CD4-positive, alpha-beta T cell treated with Interleukin-21 for 1 hour (primary cell): ENCODE data around the gene PROCA1.
"Not testable (repeated sequence)": the region's sequence is repeated elsewhere in the genome, so short reads cannot be mapped to it uniquely, and the experiment has no call there.

Experiments
- DNase-seq: peaks from one replicate; pipeline ENCODE4 v3.0.0-alpha.2; 2020

The PROCA1 gene

DNA sequence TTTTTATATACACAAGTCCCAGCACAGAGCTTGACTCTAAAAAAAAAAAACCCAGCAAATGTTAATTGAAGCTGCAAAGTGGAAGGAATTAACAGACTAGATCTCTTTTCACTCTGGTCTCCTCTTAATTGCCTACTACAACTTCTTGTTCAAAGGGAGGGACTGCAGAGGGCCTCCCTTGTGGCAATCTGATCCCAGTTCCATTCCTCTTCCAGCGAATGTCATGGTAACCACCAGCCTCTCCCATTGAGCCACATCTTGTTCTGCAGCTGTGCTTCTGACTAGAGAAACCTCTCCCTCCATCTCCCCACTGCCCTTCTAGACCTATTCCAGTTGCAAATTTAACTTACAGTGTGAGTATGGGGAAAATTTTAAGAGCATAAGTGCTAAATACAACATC, 43.8 kb downstream of the PROCA1 start:
- DNase-seq: no peak

DNA sequence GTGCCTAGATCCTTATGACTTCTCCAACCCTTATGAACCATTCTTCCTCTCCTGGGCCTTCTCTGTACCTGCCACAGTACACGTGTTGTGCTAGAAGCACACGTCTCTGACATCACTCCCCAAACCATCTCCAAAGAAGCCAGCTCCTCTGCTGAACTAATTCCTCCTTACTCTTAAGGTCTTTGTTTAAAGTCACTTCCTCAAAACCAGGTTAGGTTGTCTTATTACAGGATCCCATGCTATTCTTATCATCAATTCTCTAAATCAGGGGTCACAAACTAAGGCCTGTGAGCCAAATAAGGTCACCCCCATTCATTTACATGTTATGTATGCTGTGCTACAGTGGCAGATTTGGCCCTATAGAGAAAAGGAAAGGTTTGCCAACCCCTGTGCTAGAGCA, 45.7 kb downstream of the PROCA1 start:
- DNase-seq: no peak

DNA sequence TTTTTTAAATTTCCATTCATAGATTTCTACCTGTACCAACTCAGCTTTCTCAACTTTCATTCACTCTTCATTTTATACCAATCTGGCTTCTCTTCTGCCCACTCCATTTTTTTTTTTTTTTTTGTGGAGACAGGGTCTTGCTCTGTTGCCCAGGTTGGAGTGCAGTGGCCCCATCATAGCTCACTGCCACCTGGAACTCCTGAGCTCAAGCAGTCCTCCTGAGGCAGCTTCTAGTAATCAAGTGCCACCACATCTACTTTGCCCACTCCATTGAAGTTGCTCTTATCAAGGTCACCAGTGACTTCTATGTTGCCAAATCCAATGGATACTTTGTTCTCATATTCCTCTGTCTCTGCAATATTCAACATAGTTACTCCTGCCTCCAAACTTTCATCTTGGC, 48.0 kb downstream of the PROCA1 start:
- no peak for DNase-seq

DNA sequence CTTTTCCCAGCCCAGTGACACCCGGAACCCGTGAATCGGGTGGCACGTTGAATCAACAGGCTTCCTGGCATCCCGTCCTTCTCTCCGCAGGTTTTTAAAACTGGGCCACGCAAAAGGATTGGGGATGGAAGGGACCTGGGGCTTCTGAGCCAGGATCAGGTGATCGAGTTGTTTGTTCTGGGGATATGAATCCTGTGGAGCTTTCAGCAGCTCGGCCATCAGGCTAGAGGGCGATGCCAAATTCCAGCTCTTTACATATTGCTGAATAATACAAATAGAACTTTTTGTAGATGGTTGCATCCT, 49.2 kb downstream of the PROCA1 start:
- DNase-seq: no peak

DNA sequence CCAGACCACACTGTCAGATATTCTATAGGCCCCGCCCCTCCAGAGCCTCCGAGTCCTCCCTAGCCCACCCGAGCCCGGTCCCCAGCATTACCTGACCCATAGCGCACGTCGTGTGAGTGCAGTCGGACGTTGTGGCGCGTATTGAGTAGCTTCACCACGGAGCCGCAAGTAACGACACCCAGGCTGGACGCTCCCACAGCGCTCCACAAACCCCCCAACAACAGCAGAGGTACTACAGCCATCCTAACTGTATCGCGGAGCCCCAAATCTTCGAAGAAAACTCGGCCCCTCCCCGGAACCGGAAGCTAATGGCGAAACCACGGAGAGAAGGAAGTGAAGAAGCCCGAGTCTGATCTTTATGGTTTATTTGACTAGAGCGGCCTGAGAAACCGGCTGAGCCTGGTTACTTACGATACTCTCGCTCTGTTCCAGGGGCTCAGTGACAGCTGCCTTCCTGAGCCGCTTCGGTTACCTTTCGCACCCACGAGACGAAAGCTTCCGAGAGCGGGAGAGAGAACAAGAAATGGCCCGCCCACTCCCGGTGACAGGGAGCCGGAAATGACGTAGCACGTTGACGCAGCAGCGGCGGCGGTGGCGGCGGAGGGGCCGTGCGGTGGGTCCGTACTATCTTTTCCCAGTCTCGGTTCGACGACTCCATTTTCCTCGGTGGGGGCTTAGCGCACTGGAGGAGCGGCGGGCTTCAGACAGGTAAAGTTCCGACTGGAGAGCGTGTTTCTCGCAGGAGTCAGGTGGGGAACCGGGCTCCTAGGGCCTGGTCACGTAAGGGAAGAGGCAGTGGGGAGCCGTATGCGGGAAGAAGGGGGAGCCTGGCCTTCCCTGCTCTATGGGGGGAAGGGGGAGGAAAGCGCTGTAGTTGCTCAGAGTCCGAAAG, 49.8 kb downstream of the PROCA1 start, which contains the start of the genes SDF2 and SUPT6H:
Gene SDF2 (minus strand): TSS at position 272 of the 892 bp plus-strand sequence. CDS start 30 bp downstream, at position 242.
Gene SUPT6H (plus strand): TSS at position 571 of the 892 bp plus-strand sequence. CDS start 11,197 bp downstream, outside the sequence.
- DNase-seq: peak; percentile 92

DNA sequence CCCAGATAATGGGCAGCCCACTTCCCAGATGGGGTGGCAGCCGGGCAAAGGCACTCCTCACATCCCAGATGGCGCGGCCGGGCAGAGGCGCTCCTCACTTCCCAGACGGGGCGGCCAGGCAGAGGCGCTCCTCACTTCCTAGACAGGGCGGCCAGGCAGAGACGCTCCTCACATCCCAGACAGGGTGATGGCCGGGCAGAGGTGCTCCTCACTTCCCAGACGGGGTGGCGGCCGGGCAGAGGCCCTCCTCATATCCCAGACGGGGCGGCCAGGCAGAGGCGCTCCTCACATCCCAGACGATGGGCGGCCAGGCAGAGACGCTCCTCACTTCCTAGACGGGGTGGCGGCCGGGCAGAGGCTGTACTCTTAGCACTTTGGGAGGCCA, 52.2 kb downstream of the PROCA1 start:
- DNase-seq: not testable (repeated sequence)

DNA sequence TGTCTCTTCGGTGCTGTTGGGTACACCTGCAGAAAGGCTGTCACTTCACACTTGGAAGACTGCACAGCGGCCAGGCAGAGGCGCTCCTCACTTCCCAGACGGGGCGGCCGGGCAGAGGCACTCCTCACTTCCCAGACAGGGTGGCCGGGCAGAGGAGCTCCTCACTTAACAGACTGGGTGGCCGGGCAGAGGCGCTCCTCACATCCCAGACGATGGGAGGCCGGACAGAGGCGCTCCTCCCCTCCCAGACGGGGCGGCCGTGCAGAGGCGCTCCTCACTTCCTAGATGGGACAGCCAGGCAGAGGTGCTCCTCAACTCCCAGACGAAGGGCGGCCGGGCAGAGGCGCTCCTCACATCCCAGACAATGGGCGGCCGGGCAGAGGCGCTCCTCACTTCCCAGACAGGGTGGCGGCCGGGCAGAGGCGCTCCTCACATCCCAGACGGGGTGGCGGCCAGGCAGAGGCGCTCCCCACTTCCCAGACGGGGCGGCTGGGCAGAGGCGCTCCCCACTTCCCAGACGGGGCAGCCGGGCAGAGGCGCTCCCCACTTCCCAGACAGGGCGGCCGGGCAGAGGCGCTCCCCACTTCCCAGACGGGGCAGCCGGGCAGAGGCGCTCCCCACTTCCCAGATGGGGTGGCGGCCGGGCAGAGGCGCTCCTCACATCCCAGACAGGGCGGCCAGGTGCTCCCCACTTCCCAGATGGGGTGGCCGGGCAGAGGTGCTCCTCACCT, 52.8 kb downstream of the PROCA1 start:
- not testable (repeated sequence) for DNase-seq

DNA sequence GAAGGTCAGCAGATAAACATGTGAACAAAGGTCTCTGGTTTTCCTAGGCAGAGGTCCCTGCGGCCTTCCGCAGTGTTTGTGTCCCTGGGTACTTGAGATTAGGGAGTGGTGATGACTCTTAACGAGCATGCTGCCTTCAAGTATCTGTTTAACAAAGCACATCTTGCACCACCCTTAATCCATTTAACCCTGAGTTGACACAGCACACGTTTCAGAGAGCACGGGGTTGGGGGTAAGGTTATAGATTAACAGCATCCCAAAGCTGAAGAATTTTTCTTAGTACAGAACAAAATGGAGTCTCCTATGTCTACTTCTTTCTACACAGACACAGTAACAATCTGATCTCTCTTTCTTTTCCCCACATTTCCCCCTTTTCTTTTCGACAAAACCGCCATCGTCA, 53.3 kb downstream of the PROCA1 start:
- not testable (repeated sequence) for DNase-seq

DNA sequence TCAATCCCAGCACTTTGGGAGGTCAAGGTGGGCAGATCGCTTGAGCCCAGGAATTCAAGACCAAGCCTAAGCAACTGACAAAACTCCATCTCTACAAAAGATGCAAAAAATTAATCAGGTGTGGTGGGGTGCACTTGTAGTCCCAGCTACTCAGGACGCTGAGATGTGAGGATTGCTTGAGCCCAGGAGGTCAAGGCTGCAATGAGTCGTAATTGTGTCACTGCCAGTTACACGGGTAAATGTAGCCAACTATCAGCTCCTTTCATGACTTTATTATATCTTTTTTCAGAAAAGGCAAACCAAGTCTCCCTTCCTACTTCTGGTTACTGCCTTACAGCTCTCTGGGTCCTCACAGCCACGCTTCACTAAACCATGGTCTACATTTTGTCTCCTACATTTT, 53.9 kb downstream of the PROCA1 start:
- DNase-seq: no peak

DNA sequence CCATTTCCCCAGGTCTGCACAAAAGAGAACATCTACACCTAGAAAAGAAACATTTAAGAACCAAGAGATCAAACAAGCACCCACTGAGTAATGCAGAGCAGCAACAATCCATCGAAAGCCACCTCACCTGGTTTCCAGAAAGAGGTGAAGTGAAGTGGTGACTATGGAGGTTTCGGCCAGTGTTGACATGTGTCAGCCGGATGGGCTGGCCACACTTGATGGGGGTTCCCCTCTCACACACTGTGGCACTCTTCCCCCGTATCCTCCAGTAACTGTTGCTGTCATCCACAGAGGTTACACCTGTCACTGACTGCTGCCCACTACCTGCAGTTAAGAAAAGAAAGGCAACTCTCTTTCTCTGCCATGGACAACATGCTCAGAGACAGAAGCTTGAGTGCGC, 56.5 kb downstream of the PROCA1 start:
- no peak for DNase-seq
